ENCODE measurements around the gene ODF2L.

The ODF2L gene

DNA sequence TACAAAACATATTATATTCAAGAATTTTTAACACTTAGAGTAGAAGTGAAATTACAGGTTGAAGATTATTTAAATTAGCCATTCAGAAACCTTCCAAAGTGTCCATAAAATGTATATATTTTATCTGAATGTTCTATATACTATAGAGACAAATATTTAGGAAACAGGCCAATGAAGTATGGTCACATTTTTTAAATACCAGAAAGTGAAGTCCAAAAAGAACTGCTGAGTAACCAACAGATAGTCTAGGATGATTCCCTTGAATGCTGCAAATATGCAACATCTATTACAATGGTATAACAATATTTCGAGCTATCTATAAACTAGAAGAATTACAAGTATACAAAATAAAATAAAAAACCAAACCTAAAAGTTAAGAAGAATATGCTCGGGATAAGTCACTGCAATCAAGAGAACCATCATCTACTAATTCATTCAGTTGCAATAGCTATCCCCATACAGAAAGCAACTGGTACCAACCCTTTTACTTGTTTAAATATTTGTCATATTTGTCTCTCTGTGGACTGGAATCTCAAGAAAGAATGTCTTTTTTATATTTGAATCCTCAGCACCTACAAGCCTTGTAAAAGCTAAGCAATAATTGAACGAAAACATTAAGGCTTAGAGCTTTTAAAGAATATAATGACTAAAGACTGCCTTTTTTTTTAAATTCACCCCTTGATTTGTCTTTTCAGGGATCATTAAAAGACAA, 8.1 kb downstream of the ODF2L start:
- TF ChIP-seq, protein P1, sequence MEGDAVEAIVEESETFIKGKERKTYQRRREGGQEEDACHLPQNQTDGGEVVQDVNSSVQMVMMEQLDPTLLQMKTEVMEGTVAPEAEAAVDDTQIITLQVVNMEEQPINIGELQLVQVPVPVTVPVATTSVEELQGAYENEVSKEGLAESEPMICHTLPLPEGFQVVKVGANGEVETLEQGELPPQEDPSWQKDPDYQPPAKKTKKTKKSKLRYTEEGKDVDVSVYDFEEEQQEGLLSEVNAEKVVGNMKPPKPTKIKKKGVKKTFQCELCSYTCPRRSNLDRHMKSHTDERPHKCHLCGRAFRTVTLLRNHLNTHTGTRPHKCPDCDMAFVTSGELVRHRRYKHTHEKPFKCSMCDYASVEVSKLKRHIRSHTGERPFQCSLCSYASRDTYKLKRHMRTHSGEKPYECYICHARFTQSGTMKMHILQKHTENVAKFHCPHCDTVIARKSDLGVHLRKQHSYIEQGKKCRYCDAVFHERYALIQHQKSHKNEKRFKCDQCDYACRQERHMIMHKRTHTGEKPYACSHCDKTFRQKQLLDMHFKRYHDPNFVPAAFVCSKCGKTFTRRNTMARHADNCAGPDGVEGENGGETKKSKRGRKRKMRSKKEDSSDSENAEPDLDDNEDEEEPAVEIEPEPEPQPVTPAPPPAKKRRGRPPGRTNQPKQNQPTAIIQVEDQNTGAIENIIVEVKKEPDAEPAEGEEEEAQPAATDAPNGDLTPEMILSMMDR (IDR thresholded peaks at IDR 0.05; ENCODE audit: low read depth, low read length), result no peak
- H3K4me3 ChIP-seq (ENCODE audit: low read depth, low read length), result no peak overlapping the region

DNA sequence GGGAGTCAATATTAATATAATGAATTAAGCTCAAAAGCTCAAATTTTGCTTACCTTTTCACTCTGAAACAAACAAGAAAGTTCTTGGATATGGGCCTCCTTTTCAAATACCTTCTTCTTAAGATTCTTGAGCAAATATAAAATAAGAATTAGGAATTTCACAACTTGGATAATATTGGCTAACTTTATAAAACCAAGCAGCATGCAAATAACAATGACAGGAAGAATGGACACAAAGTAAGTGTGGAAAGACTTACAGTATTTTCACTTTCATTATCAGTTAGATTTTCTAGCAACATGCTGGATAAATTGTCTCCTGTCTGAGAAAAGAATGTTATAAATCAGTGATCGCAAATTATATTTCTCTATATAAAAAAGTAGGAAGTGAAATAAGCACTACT, 13.2 kb downstream of the ODF2L start:
- H3K4me3 ChIP-seq (ENCODE audit: low read depth, low read length), result no peak overlapping the region

DNA sequence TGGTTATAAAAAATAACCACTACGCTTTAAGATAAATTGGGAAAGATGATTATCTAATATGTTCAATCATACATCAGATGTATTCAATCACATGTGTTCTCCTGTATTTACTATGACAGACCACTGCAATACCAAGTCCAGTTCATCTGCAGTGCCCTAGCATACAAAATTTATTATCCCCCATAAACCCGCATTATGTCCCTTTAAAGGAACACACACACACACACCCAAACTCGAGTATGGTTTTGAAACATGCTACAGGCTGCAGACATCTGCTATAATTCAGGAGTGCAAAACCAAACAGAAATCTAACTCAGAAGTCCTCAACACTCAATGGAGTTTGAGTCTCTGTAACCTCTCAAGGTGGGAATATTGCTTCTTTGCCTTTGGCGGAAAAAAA, 14.9 kb downstream of the ODF2L start:
- TF ChIP-seq, protein P1 (IDR thresholded peaks at IDR 0.05; ENCODE audit: low read depth, low read length), result no peak
- H3K4me3 ChIP-seq (ENCODE audit: low read depth, low read length), result no peak overlapping the region

More for the DNA sequence above, 13.2 kb downstream of the ODF2L start:
- TF ChIP-seq, protein P1 (IDR thresholded peaks at IDR 0.05; ENCODE audit: low read depth, low read length), result no peak

DNA sequence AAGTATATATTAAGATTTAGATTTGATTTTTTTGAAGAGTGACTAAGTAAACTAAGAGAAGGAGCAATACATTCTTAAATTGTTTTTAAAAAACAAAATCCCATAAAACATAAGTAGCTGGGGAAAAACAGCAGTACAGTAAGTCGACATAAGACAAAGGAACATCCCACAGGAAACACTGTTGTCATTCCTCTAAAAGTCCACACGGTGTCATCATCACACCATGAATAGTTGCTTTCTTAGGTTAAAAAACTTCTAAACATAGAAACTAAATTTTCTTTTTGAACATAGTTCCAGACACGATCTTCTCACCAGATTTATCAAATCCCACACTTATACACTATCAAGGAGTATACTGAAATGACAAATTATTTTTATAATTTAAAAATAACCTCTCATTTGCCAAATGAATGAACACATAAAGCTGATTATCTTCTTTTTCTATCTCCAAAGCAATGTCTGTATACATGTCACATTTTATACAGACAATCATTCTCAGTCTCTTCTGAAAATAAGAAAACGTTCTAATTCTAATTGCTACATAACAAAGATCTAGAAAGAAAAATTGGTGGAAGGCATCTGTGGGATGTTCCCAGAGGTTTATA, 15.8 kb downstream of the ODF2L start:
- H3K4me3 ChIP-seq (ENCODE audit: low read depth, low read length), result peak overlapping the region; percentile 29; the same call in 1 of the 2 replicates
- TF ChIP-seq, protein P1 (IDR thresholded peaks at IDR 0.05; ENCODE audit: low read depth, low read length), result peak; percentile 49; the same call in 1 of the 2 replicates

DNA sequence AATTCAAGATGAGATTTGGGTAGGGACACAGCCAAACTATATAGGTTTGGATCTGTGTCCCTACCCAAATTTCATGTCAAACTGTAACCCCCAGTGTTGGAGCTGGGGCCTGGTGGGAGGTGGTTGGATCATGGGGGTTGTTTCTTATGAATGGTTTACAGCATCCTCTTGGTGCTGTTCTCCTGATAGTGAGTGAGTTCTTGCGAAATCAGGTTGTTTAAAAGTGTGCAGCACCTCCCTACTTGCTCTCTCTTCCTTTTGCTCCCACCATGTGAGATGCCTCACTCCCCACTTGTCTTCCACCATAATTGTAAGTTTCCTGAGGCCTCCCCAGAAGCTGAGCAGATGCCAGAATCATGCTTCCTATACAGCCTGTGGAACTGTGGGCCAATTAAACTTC, 17.3 kb downstream of the ODF2L start:
- H3K4me3 ChIP-seq (ENCODE audit: low read depth, low read length), result no peak overlapping the region
- TF ChIP-seq, protein P1 (IDR thresholded peaks at IDR 0.05; ENCODE audit: low read depth, low read length), result no peak

DNA sequence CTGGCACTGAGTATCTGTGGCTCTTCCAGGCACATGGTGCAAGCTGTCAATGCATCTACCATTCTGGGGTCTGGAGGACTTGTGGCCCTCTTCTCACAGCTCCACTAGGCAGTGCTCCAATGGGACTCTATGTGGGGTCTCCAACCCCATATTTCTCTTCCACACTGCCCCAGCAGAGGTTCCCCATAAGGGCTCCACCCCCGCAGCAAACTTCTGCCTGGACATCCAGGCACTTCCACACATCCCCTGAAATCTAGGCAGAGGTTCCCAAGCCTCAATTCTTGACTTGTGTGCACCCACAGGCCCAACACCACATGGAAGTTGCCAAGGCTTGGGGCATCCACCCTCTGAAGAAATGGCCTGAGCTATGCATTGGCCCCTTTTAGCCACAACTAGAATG, 18.8 kb downstream of the ODF2L start:
- no peak overlapping the region for H3K4me3 ChIP-seq (ENCODE audit: low read depth, low read length)
- TF ChIP-seq, protein P1 (IDR thresholded peaks at IDR 0.05; ENCODE audit: low read depth, low read length), result no peak

DNA sequence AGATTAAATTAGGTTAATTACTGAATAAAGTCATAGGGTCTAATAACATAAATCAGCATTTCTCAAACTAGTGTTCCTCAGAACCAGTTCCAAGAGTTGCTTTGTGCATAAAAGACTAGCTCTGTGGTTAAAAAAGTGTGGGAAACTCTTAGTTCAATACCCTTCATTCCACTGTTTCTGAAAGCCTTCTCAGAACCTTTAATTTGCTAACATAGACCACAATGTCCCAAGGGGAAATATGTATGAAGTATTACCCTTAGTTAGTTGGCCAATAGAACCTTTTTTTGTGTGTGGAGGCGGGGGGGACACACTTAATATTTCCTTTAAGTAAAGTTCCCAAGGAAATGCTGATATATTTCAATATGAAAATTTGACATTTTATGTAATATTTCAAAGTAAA, 20.4 kb downstream of the ODF2L start:
- TF ChIP-seq, protein P1 (IDR thresholded peaks at IDR 0.05; ENCODE audit: low read depth, low read length), result no peak

More for the DNA sequence above, 20.4 kb downstream of the ODF2L start:
- no peak overlapping the region for H3K4me3 ChIP-seq (ENCODE audit: low read depth, low read length)

All from WI38 (cell line).